GM18519 (cell line): Measurements from ENCODE around the gene C5.

Experiments
- ATAC-seq: cut with Tn5 transposase; IDR thresholded peaks from one replicate; pipeline ENCODE4 v1.9.1; 2021; ENCODE audit warnings: mild to moderate bottlenecking, moderate library complexity; ENCODE audit not compliant: unreplicated experiment, low FRiP score

C5 gene

DNA sequence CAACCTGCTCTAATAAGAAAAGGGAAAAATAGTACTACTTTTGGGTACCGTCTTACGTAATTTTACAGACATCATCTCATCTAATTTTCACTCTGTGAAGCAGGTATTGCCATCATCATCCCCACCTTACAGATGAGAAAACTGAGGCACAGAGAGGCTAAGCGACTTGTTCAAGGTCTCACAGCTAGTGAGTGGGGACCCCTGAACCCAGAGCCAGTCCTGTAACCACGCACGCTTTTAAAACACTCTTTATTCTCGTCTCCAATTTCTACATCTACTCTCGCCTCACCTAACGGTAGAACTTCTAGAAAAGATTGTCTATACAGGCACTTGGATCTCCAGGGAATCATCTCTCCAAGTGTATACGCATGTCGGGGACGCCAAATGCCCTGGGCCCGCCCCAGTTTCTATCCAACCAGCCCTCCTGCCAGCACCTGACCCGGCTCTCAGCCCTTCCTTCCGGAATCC is 122.0 kb downstream of the C5 start:
- ATAC-seq: no peak

DNA sequence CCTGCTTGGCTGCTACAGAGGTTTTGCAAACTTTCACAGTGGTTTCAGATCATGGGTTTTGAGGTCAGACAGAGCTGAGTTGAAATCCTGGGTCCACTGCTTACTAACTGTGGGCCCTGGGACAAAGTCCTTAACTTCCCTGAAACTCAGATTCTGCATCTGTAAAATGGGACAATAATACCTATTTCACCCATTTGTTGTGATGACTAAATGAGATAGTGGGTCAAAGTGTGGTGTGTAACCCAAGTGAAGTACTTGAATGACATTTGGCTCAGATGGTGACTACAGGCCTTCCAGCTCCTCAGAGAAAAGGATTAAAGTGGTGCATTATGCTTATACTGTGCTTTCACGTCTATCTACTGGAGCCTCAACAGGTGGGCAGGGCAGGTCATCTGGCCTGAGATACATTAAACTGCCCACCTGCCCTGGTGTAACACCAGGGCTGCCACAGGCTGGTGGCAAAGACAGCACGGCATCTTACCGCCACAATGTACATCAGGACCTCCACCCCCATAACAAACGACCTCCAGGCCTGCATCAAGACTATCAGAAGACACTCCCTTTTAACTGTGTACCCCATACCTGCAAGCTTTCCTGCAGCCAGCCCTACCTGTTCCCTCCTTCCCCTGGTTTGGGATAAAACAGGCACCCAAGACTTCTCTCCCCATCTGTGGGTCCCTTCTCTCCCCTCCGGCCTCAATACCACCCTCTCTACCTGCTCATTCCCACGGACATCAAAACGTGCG is 122.6 kb downstream of the C5 start:
- no peak for ATAC-seq

DNA sequence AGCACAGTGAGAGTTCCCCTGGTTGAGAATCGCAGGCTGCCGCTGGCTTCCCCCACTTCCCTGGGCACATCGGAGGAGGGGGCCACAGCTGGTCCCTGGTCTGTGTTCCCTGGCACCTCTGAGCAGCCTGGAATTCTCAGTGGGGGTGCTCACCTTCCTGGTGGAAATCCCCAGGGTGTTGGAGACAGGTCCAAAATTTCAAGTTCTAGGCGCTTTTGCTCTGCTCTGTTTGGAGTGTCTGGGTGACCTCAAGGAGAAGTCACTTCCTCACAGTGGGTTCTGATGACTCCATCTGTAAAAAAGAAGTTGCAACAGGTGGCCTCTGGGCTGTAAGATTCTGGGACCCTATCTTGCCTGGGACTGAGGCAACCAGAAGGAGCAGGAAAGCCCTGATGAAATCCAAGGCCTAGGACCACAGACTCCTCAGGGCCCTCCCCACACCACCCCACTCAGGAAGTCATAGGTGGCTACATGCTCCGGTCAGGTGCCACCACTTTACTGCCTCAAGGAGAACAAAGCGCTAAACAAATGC is 123.6 kb downstream of the C5 start, which contains the start of gene TRAF1:
Gene TRAF1 (minus strand): TSS at position 400 of the 532 bp plus-strand sequence. CDS start 721 bp downstream, outside the sequence.
- no peak for ATAC-seq

DNA sequence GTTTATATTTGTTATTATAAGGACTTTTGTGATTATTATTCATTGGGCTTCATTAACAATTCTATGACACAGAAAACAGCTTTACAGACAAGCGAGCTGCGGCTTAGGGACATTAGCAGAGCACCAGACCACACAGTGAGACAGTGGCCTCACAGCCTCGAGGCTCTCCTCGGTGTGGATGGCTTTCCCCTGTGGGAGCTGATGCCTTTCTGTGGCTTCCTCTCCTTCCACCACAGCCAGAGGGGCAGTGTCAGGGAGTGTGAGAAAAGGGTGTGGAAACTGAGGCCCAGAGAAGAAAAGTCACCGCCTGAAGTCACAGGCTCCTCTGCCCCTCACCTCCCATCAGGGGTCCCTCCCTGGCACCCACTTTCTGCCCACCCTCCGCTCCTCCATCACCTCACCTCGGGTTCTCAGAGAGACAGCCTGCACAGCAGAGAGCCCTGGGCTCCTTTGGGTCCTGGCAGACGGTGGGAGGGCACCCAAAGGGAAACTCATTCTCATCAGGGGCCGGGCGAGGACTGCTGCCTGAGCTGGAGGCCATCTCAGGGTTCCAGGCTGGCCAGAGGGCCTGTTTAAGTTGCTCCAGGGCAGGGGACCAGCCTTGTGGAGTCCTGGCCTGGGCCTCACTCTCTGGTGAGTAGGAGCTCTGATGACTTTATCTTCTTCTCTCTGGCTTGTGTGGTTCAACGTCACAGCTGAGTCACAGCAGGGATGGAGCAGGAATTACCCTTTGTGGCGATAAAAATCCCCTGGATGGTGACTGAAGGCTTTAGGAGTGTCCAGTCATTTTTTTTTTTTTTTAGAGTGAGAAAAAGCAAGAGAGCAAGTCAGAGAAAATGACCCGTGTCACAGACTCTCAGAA is 124.3 kb downstream of the C5 start:
- no peak for ATAC-seq

DNA sequence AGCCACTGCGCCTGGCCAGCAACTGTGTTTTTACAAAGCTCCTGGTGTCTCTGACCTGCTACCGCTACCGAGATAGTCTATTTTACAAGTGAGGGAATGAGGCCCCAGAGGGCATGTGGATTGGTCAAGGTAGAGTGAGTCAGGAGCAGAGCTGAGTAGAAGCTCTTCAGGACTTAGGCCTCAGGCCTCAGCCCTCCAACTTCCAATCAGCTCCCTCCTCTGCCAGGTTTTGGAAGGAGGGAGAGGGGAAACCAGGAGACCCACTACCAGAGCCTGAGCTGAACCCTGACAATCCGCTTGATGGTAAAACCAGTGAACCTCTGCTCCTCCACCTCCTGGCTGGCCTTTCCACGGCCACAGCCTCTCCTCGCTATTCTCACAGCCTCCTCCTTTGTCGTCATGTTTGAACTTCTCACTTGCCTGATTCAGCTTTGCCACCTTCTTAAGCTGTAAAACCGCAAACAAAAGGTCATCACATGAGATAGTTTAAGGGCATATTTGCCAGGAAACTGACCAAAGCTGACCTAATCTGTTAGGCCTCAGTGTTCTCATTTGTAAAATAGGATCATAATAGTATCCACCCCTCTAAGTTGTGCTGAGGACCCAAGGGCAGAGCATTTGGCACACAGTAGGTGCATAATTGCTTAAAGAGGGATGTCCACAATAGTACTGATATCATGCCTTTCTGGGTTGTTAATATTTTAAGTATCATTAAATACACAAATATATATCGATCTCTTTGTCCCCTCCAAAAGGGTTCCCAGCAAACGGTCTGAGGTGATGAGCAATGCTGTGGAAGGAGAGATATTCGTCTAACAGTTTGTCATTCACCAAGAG is 125.2 kb downstream of the C5 start:
- no peak for ATAC-seq

DNA sequence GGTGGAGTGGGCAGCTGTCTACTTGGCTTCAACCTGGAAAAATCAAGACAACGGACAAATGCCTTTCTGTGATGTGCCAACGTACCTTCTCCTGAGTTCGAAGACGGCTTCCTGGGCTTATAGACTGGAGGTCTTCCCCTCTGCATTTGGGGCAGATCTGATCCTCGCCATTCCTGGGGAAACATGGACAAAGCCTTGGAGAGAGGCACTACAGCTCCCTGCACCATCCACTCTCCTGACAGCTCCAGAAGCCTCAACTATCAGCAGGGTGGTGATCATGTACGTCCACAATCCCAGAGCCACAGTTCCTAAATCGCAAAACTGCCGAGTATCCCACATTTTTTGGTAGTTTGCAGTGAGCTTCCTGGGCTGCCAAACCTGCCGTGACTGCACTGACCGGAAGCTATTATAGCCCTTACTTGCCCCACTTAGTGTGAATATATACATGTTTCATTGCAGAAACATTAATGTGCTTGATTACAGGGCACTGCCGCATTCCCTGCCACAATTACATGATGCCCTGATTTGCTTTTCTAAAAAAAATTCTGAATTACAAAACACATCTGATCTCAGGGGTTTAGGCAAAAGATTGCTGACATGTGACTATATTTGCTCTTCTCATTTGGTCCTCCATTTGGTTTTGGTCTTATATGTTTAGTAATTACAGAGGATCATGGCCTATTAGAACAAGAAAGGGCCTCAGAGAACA is 126.3 kb downstream of the C5 start:
- no peak for ATAC-seq

DNA sequence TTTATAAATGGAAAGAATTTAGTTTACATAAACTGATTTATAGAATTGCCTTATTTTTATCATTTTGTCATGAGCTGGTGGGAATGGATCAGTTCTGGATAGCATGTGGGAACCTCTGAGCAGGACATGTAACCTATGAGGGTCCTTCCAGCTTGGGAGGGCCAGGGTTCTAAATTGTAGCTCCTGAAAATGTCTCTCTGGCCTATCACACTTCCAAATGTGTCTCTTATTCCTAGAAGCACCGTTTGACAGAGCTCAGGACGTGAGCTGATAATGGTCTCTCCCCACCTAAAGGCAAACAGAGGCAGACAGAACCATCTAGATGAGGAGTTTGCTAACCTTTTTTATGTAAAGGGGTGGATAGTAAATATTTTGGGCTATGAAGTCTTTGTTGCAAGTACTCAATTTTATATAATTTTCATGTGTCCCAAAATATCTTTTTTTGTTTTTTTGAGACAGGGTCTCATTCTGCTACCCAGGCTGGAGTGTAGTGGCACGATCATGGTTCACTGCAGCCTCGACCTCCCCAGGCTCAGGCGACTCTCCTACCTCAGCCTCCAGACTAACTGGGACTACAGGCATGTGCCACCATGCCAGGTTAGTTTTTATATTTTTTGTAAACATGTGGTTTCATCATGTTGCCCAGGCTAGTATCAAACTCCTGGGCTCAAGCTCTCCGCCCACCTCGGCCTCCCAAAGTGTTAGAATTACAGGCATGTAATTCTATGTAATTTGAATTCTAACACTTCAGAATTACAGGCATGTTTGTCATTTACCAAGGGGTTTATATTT is 127.5 kb downstream of the C5 start:
- ATAC-seq: no peak

DNA sequence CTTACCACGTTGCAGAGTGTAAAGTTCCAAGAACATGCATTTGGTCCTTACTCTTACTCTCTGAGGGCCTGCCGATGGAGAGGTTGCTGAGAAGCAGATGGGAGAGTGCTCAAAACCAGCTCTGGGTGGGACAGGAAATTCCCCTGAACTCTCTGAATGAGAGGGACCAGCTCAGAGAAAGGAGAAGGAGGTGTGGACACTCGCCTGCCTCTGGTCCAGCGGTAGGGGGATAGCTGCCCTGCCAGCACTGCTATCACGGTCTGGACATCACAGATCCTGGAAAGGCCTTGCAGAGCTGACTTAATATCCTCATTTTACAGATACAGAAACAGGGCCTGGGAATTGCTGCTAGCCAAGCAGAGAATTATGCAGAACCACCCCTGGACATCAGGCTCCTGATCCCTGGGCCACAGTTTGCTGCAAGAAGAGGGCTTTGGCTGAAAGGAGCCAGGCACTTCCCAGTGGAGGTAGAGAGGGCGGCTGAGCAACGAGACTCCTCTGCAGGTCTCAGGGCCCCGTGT is 128.4 kb downstream of the C5 start:
- ATAC-seq: no peak

DNA sequence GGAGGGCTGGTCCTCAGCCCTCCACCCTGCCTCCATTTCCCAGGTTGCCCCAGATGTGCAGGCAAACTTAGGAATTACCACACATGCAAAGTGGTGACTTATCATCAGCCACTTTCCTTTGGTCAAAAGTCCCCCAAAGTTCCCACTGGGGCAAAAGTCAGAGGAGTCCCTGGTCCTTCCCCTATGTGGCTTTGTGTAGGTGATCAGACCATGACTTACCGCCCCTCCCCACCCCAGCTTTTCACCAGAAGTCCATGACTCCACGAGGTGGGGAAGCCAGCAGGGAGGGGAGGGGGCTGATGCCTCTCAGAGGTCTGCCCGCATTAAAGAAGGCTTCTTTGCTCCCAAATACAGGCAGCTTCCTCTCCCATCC is 129.3 kb downstream of the C5 start:
- no peak for ATAC-seq

DNA sequence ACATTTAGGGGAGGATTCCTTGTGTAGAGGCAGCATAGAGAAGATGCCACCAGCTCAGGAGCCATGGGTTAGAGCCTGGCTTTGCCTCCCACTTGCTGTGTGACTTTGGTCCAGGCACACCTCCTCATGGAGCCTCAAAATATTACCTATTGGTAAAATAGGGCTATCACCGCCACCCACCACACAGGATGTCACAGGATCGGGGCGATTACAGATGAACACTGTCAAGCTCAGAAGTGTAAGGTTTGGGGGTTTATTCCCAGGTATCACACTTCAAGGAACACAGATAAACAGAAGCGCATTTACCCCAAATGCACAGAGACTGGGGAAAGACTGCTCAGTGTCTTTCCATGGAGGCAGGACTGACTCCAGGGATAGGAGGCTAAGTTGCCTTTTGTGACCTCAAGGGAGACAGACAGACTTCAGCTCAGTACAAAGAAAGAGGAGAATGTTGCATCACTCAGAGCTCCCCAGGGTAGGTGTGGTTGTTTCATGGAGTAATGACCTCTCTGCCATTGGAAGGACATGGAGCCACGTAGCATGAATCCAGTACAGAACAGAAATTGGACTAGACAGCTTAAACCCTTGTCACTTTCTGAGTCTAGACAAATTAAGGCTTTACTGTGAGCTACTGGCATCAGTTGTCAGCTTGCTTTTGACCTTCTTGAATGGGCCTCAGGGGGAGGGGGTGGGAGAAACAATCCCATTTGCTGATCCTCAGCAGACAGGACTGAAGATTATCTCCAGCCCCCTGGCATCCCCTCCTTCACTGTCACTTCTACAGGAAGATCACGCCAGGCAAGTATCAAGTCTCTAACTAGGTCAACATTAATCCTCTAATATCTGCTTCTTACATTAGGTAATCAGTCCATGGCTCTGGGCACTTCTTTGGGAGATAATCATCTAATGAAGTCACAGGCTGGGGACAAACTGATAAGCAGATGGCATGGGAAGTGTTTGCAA is 130.0 kb downstream of the C5 start:
- no peak for ATAC-seq

DNA sequence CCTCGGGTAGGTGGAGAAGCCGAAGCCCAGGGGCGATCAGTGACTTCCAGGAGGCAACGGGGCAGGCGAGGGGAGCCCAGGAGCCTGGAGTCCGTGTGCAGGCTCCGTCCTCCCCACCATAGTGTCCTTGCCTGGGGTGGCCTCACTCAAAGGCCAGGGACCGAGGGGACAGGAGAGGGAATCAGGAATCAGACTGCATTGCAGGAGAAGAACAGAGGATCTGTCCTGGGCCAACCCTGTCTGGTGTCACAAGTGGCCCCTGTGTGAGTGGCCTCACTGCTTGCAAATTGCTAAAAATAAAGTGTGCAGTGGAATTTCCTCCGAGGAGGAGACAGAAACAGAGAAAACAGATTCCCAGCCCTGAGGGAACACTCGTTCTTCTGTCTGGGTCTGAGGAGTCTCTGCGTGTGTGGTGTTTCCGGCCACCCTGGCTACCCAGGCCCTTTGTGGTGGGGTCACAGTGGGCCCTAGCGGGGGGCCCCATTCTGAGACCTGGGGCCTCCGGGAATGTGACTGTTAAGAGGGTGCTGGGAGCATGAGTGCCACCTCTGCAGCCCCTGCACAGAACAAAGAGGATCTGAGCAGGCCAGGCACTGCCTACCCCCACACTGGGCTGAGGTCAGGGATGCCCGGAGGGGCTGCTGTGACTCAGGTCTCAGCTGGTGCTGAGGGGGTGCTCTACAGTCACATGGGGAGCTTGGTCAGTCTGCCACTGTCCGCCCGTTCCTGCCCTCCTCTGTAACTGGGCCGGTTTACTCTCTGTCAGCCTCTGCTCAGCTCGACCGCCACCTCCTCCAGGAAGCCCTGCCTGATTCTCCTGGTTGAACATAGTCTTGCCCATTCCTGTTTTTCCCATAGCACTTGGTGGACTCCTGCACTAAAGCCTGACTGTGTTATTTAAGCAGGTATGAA is 130.9 kb downstream of the C5 start:
- ATAC-seq: no peak

DNA sequence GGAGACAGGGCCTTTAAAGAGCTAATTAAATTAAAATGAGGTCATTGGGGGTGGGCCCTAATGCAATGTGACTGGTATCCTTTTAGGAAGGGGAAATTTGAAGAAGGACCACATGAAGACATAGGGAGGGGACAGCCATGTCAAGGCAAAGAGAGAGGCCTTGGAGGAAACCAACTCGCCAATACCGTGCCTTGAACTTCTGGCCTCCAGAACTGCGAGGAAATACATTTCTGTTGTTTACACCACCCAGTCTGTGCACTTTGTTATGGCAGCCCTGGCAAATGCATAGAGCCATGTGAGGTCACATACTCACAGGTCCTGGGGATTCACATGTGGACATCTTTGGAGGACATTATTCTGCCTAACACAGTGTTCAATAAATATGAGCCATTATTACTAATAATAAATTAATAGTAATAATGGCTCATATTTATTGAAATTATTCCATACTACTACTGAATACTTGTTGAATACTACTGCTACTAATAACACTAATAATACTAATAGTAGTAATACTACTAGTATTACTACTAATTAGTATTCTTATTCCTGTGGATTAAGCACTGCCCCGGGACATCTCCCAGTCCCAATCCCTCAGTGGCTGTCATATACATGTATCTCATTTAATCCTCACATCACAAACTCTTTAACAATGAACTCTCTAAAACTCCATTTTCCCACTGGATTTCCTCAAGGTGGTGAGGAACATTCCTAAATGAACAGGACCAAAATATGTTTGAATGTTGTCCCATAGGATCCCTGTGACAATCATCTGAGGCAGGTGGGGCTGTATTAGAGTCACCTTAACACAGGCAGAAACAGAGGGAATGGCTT is 131.9 kb downstream of the C5 start:
- ATAC-seq: no peak

DNA sequence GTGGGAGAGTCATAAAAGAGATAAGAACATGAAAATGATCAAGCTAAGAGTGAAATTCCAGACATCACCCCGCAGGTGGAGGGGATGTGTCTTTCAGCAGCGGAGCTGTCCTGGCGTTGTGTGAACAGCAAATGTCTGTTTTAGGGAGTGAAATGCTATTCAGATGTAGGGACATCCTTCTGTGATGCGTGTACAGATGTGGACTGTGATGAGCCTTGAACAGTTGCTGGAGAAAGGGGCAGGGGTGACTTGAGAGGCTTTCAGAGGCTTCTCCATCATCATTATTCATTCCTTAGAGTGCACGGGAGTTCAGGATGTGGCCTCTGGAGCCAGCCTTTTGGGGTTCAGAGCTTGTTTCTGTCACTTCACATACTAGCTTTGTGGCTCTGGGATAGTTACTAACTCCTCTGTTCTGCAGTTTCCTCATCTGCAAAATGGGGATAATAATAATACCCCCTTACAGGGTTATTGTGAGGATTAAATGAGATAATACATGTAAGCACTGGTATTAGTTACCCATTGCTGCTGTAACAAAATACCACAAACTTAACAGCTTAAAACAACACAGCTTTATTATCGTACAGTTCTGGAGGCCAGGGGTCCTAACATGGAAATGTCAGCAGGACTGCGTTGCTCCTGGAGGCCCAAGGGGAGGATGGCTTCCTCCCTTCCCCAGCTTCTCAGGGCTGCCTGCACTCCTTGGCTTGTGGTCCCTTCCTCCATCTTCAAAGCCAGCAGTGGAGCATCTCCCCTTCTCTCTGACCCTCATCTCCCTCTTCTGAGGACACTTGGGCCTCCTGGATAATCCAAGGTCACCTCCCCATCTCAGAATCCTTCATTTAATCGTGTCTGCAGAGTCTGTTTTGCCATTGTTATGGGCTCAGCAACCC is 132.8 kb downstream of the C5 start:
- ATAC-seq: no peak

DNA sequence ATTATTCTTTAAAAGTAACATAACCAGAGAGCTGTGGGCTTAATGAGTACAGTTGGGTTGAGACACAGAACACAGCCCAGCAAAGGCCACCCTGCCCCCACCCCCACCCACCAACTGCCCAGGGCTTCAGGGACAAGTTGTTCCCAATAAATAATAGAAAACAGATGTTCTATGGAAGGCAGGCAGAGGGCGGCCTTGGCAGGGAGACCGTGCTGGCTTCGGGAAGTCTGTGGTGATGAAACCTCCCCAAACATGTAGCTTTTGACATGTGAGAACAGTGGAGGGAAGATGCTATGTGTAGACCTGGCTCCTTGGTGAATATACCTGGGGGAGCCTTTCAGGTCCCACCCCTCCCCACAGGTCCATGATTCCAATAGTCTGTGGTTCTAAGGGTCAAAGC is 133.5 kb downstream of the C5 start:
- ATAC-seq: no peak
